Omental fat pad (tissue), 4 donors: ENCODE data around the gene CADM4. TPM values are rescaled to one million over a fixed set of nuclear protein-coding genes. Genes with fewer than 3 reads are reported as not detected.

Source experiments
- ATAC-seq: fragments of 150-250 bp; one replicate; pipeline ENCODE4 v1.9.1; 2016; ENCODE audit warnings: mild to moderate bottlenecking, moderate library complexity; ENCODE audit not compliant: low FRiP score
- DNase-seq: peaks from one replicate; pipeline ENCODE4 v3.0.0-alpha.2; 2019; ENCODE audit warnings: low spot score
- total RNA-seq, 4 donors: library from RNA; depleted of rRNA; stranded (reverse); fragments of >200 nt; gene quantifications; one replicate each; pipeline ENCODE4 v1.1.0, GENCODE V29; 2016
- TF ChIP-seq, protein P1 (sequence below), 3 donors: fragments of 450-650 bp; IDR thresholded peaks; one replicate each; pipeline ENCODE4 v1.5.1; 2016 to 2017; ENCODE audit warnings: antibody characterized with exemption in 3 of 3, mild to moderate bottlenecking in 3 of 3, moderate library complexity in 2 of 3

Gene CADM4
- total RNA-seq, 4 donors from 2014 or later = 0.79 to 3.5 (median 2.5) TPM

DNA sequence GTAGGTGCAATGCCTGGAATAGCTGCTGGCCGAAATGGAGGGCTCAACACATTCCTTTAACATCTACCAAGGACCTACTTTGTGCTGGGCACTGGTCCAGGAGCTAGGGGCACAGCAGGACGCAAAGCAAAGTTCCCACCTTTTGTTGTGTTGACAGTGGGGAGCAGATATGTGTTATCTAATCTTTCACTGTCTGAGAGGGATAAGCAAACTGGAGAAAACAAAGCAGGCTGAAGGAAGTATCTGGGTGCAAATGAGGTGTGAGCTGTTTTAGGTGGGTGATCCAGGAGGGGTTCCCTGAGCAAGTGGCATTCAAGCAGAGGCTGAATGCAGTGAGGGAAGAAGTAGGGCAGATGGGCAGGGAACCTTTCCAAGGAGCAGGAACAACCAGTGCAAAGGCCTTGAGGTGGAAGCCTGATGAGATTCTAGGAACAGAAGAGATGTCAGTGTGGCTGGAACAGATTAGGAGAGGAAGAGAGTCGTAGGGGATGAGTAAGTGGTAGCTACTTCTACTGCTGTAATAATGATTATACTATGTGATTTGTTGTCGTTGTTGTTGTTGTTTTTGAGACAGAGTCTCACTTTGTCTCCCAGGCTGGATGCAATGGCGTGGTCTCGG, 32.5 kb upstream of the CADM4 start:
- TF ChIP-seq, protein P1, sequence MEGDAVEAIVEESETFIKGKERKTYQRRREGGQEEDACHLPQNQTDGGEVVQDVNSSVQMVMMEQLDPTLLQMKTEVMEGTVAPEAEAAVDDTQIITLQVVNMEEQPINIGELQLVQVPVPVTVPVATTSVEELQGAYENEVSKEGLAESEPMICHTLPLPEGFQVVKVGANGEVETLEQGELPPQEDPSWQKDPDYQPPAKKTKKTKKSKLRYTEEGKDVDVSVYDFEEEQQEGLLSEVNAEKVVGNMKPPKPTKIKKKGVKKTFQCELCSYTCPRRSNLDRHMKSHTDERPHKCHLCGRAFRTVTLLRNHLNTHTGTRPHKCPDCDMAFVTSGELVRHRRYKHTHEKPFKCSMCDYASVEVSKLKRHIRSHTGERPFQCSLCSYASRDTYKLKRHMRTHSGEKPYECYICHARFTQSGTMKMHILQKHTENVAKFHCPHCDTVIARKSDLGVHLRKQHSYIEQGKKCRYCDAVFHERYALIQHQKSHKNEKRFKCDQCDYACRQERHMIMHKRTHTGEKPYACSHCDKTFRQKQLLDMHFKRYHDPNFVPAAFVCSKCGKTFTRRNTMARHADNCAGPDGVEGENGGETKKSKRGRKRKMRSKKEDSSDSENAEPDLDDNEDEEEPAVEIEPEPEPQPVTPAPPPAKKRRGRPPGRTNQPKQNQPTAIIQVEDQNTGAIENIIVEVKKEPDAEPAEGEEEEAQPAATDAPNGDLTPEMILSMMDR (IDR thresholded peaks at IDR 0.05) = no peak
- no peak for DNase-seq
- ATAC-seq = no peak

DNA sequence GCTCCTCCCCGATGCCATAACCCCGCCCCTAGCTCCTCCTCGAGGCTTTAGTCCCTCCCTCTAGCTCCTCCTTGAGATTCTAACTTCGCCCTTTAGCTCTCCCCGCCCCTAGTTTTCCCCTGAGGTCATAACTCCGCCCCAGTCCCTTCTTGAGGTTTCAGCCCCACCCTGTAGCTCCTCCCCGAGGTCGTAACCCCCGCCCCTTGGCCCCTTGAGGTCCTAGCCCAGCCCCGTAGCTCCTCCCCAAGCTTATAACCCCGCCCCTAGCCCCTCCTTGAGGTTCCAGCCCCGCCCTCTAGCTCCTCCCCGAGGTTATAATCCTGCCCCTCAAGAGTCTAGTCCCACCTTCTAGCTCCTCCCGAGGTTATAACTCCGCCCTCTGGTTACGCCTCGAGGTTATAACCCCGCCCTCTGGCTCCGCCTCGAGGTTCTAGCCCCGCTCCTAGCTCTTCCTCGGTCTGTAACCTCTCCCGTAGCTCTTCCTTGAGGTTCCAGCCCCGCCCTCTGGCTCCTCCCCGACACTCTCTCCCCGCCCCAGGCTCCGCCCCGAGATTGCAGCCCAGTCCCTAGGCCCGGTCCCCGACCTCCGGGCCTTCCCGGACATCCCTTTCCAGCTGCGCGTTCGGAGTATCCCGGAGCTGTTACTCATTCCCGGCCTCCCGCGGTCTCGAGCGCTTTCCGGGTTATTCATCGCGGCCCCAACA, 28.9 kb upstream of the CADM4 start:
- peak; percentile 98 for DNase-seq
- ATAC-seq = peak; percentile 89
- TF ChIP-seq, protein P1 (IDR thresholded peaks at IDR 0.05) = no peak

DNA sequence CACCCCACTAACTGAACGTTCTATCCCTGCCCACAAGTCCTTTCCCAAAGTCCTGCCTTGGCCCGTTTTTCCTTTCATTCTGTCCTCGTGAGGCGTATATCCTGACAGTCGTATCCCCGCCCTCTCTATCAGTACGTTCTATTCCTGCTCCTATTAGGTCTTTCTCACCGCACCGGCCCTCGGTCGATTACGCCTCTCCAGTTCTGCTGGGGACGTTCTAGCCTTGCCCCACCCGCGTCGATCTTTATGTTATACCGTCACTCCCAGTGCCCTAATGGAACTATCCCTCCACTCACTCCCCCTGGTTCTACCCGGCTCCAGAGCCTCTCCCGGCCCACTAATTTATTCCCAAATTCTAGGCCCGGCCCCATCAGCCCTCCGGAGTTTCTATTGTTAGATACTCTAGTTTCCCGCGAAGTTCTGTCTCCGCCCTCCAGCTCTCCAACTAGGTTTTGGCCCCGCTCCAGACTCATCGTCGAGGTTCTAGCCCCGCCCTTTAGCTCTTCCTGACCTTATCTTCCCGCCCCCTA, 28.3 kb upstream of the CADM4 start:
- ATAC-seq (no peak), DNase-seq (peak; percentile 96)
- TF ChIP-seq, protein P1 (IDR thresholded peaks at IDR 0.05) = no peak

DNA sequence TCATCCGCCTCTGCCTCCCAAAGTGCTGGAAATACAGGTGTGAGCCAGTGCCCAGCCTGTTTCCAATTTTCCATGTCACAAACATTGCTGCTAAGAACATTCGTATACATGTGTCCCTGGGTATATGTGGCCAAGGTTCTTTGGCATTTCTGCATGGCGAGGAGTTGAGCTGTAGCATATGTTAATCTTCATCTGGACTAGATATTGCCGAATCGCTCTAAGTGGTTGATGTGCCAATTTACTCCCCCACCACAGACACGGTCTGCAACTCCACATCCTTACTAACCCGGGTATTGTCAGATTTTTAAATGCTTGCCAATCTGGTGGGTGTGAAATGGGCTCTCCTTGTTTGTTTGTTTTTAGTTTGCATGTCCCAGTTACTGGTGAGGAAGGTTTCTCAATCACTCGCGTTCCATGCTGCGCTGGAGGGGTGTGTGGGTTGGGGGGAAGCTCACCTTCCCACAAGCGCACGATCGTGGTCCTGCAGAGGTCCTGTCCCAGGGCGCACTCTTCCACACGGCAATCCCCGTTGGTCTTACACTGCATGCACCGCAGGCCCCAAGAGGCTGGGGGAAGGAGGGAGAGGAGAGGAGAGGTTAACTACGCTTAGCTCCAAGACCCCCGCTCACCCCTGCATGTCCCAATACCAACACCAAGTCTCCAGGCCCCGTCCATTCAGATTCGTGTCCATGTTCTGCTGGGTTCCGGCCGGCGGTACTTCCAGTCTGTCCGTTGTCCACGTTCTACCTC, 27.7 kb upstream of the CADM4 start:
- no peak for DNase-seq
- TF ChIP-seq, protein P1 (IDR thresholded peaks at IDR 0.05) = no peak
- ATAC-seq = no peak

DNA sequence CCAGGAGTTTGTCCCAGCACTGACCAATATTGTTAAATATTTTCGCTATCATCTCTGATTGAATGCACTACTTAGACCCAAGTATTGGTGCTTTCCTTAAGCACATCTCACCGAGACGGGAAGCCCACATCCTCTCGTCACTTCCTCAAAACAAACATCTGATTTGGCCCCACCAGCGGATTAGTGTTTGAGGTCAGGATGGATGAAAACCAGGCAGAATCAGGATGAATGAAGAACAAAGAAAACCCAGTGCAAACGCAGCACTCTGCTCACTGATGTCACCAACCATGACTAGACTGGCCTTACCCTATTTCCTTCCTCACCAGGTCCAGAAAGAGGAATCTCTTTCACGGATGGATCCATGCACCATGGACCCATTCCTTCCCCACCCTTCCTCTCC, 24.4 kb upstream of the CADM4 start:
- ATAC-seq = no peak
- no peak for DNase-seq
- TF ChIP-seq, protein P1 (IDR thresholded peaks at IDR 0.05) = no peak

DNA sequence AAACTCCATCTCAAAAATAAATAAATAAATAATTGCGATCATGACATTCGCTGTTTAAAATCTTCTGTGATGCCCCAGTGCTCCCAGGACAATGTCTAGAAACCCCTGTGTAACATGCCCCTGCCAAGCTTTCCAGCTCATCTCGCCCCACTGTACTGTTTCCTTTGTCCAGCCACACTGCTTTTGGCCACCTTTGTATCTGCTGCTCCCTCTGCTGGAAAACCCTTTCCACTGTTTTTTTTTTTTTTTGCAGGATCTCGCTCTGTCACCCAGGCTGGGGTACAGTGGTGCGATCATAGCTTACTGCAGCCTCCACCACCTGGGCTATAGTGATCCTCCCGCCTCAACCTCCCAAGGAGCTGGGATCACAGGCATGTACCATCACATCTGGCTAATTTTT, 22.8 kb upstream of the CADM4 start:
- DNase-seq = no peak

More for the DNA sequence above, 22.8 kb upstream of the CADM4 start:
- TF ChIP-seq, protein P1 (IDR thresholded peaks at IDR 0.05) = no peak
- ATAC-seq = no peak
